Endometrial microvascular endothelial cells (primary cell): ENCODE measurements around the gene RNH1. TPM values are rescaled to one million over a fixed set of nuclear protein-coding genes. Genes with fewer than 3 reads are reported as not detected.
"Not testable (repeated sequence)": the region's sequence is repeated elsewhere in the genome, so short reads cannot be mapped to it uniquely, and the experiment has no call there.

Experiments
- in situ Hi-C: cut with HindIII; loops from 2 replicates; pipeline ENCODE4 v1.10.0; 2017; ENCODE audit warnings: low sequenced_read_pairs, low pct_unique_long_range_greater_than_20kb; ENCODE audit errors: inconsistent ontology term
- total RNA-seq: library from RNA; depleted of rRNA; stranded (reverse); fragments of >200 nt; gene quantifications from one replicate; pipeline ENCODE4 v1.2.3, GENCODE V29; 2015; ENCODE audit errors: inconsistent ontology term

RNH1 gene
- total RNA-seq, 1 donor from 2014 or later = 278 TPM

DNA sequence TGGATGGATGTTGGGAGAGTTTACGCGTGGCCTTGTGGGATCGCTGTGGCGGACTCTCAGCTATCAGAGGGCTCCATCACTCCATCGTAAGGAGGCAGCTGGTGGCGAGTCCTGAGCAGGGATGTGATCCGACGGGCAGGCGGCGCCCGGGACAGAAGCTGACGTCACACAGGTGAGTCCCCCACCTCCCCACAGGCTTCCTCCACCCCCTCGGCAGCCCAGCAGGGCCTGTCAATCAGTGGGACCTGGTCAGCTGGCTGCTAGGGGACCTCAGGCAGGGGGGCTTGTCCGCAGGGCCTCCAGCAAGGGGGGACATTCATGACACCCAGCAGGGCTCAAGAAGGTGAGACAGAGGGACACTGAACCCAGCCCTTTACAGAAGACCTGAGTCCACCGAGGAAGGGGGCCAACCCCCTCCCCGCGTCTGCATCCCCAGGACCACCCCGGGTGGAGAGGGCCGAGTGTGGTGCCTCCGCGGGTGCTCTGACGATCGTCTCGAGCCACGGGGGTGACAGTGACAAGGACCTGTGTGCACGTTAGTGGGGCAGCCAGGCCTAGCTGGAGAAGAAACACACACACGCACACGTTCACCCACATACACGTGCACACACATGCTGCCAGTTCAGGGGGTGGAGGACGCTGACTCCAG is 21.2 kb upstream of the RNH1 start:
- in situ Hi-C loops = no loop called here

DNA sequence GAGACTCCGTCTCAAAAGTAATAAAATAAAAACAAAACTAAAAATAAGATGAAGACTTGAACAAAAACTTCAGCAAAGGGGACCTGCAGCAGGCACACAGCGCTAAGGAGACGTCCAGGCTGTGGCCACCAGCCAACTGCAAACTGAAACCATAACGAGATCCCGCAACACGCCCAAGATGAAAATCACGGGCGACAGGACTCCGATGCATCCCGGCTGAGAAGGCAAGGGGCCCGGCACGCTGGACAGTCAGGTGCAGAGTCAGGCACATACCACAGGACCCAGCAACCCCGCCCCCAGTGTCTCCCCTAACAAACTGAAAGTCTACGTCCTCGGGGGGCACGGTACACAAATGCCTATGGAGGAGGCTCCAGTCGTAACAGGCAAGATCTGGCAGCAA is 19.1 kb upstream of the RNH1 start:
- in situ Hi-C loops = no loop called here

DNA sequence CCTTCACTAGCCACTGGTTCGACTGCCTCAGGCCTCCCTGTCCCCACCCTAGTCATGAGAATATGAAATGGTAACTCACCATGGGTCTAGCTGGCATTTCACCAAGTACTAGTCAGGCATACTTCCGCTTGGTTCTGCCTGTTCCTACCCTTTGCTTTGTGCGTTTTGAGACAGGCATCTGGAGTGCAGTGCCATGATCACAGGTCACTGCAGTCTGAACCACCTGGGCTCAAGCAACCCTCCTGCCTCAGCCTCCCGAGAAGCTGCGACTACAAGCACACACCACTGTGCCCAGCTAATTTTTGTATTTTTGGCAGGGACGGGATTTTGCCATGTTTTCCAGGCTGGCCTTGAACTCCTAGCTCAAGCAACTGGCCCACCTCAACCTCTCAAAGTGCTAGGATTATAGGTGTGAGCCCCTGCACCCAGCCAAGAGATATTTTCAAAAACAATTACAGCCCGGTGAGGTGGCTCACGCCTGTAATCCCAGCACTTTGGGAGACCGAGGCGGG is 14.2 kb upstream of the RNH1 start:
- in situ Hi-C loops = no loop called here

DNA sequence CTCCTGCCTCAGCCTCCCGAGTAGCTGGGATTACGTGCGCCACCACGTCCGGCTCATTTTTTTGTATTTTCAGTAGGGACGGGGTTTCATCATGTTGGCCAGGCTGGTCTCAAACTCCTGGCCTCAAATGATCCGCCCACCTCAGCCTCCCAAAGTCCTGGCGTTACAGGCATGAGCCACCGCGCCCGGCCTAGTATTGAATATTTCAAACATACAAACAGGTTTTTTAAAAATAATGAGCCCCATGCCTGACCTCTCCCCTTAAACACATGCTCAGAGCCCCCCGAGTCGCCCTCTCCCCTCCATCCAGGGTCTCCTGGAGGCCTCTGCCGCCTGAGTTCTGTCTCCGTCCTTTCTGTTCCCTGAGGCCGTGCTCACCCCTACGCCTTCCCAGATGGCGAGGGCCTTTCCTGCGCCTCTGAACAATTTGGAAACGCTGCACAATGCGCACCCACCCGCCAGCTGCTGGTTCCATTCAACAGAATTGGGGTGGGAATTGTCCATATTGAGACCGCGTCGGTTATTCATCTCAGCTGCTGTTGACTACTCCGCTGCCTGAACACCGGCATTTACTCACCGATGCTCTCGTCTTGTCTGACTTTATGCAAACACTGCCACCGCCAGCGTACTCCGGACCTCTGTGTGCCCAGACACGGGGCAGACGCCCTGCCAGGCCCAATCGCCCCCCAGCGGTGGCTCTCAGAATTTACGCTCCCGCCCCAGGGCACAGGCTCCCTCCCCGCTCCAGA is 13.6 kb upstream of the RNH1 start:
- in situ Hi-C loops = no loop called here

DNA sequence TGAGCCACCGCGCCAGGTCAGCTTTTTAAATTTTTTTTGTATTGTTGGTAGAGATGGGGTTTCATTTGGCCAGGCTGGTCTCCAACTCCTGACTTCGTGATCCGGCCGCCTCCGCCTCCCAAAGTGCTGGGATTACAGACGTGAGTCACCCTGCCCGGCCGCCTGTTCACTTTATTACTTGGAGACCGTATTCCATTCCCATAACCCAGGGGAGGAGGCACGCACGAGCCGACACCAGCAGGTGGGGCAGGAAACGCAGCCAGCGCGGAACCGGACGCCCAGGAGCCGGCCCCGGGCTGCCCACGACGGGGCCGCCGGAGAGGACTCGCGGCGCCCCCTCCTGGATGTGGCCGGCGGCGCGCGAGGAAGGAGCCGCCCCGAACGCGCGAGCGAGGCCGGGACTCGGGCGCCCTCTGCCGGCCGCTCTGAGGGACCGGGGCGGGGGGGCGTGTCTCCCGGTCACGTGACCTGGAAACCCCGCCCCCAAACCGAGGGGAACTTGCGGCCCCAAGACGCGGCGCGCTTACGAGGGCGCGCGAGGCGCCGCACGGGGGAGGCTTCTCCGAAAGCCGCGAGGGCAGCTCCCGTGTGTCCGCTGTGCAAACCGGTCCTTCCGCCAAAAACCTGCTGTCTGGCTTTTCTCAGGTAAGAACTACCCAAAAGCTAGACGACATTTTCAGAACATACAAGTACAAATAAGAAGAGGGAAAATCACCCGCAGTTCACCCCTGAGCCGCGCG is 11.6 kb upstream of the RNH1 start:
- in situ Hi-C loops = no loop called here

DNA sequence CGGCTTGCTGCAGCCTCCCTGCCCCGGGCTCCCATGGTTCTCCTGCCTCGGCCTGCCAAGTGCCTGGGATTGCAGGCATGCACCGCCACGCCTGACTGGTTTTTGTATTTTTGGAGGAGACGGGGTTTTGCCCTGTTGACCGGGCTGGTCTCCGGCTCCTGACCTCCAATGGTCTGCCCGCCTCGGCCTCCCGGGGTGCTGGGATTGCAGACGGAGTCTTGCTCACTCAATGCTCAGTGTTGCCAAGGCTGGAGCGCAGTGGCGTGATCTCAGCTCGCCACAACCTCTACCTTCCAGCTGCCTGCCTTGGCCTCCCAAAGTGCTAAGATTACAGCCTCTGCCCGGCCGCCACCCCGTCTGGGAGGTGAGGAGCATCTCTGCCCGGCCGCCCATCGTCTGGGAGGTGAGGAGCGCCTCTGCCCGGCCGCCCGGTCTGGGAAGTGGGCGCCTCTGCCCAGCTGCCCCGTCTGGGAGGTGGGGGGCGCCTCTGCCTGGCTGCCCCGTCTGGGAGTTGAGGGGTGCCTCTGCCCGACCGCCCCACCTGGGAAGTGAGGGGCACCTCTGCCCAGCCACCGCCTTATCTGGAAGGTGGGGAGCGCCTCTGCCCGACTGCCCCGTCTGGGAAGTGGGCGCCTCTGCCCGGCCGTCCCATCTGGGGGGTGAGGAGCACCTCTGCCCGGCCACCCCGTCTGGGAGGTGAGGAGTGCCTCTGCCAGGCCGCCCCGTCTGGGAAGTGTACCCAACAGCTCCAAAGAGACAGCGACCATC is 10.1 kb upstream of the RNH1 start:
- in situ Hi-C loops = not testable (repeated sequence)

DNA sequence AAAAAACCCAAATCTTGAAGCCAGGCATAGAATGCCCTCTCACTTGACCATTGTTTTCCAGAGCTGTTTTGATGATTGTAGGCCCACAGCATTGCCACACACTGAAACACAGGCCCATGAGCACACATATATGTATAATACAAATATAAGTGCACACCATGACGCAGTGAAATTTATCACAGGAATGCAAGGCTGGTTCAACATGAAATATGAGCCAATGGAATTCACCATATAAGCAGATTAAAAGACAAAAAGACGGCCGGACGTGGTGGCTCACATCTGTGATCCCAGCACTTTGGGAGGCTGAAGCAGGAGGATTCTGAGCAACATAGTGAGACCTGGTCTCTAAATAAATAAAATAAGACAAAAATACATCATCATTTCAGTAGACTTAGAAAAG is 9.4 kb upstream of the RNH1 start:
- in situ Hi-C loops = no loop called here

DNA sequence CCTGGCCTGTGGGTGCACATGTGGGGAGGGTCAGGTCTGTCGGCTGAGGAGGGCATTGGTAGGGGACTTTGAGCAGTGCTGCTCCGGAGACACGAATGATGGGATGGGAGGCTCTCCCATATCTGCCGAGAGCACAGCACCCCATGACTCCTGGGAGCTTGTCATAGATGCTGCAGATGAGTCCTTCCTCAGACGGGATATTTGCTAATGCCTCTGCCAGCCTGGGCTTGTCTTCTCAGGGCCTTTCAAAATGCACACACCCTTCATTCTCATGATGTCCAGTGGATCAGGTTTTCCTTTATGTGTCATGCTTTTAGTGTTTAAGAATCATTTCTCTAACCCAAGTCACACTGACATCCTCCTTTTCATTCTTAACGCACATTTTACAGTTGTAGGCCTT is 8.1 kb upstream of the RNH1 start:
- in situ Hi-C loops = no loop called here

DNA sequence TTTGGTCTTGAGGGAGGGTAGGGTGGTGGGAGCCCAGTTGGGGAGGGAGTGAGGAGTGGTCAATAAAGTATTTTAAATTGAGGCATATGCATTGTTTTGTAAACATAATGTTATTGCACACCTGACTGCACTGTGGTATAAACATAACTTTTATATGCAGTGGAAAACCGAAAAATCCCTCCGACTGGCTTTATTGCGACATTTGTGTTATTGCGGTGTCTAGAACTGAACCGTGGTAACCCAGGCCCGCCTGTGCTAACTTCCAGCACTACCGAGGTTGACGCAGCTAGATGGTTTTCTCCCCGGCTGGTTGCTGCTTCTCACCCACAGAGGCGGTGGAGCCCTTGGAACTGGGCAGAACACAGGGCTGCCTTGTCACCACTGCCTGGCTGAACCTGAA is 7.6 kb upstream of the RNH1 start:
- in situ Hi-C loops = no loop called here

DNA sequence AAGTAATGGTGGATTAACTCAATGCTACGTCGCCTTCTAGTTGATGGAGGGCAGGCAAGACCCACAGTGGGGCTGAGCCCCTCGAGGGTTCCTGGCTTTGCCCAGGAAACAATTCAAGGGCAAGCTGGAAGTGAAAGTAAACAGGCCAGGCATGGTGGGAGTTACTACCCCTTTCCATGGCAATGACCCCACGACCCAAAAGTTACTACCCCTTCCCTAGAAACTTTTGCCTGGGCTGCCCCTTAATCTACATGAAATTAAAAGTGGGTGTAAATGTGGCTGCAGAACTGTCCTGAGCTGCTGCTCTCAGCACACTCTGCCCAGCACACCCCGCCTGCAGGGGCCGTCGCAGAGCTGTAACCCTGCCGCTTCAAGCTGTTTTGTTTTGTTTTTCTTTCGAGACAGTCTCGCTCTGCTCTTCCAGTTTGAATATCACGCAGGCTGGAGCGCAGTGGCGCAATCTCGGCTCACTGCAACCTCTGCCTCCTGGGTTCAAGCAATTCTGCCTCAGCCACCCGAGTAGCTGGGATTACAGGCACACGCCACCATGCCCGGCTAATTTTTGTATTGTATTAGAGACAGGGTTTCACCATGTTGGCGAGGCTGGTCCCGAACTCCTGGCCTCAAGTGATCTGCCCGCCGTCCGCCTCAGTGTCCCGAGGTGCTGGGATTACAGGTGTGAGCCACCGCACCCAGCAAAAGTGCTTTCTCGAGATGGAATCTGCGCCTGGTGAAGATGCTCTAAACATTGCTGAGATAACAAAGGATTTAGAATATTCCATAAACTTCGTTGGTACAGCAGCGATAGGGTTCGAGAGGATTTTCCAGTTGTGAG is 5.9 kb upstream of the RNH1 start:
- in situ Hi-C loops = no loop called here

DNA sequence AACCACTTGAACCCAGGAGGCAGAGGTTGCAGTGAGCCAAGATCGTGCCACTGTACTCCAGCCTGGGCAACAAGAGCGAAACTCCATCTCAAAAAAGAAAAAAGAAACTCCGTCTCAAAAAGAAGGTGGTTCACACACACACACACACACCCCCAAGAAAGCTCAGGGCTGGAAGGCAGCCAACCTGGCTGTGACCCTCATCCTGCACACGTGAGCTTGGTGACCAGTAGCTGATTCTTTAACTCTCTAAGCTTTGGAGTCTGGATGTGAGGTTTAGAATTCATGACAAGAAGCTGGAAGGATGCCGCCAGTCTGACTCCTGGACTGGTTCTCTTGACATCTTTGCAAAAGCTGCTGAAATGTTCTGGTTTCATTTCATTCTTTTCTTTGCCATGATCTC is 1.9 kb upstream of the RNH1 start:
- in situ Hi-C loops = no loop called here

DNA sequence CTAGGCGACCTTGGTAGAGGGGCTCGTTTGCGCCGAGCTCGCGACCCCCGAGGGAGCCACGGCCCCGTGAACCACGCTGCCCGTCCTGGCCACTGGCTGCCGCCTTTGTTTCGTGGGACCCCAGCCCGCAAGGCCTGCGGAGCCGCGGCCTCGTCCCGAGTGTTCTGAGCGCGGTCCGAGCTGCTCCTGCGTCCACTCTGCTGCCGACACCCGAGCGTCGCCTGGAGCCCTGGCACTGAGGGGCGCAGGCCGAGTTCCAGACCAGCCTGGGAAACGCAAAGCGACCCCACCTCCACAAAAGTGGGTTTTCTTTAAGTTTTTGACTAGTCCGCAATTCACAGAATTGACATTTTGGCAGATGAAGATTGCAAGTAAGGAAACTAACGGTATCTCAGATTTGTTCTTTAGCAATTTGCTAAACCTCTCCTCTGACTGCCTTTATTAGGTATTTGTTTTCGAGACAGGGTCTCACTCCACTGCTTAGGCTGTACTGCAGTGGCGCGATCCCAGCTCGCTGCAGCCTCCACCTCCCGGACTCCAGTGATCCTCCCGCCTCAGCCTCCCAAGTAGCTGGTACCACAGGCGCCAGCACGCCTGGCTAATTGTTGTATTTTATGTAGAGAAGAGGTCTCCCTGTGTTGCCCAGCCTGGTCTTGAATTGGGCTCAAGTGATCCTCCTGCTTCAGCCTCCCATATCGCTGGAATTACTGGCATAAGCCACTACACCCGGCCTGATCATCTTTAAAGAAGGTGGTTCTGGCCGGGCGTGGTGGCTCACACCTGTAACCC is 879 bp upstream of the RNH1 start:
- in situ Hi-C loops = no loop called here

DNA sequence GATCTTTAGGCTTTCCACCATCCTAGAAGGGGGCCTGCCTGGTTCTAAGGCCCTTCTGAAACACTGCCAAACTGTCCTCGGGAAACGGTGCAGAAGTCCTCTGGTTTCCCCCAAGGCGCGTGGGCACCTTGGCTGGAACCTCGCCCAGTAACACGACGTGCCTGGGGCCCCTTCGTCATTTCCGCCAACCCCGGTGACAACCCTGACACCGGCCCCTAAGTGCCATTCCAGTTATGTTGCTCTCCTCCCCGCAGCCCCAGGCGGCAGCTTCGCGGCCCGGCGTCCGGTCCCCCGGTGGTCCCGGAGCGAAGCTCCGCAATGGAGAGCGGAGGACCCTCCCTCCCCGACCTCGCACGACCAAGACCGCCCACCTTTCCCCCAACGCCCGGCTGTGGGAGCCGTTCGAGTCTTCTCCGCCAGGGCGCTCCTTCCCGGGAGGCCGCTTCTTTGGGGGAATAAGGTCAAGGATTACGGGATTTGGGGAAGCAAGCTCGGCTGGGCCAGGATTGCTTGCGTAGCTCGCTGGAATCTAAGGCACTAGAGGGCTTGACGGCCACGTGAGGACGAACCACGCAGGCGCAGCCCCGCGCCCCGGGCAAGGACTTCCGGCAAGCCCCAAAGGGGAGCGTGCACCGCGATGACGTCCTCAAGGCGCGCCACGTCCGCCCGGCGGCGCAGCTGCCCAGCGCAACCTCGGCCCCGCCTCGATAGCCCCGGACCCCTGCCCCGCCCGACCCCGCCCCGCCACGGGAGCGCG is 626 bp downstream of the RNH1 start:
- in situ Hi-C loops = no loop called here

DNA sequence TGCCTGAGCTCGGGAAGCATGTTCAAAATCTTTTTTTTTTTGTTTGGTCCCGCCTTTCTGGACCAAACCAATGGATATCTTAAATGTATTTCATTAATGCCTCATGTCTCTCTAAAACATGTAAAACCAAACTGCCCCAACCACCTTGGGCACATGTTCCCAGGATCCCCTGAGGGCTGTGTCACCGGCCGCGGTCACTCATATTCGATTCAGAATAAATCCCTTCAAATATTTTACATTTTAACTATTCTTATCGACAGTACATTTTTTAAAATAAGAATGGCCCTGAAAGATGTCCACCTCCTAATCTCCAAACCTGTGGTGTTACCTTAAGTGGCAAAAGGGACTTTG is 2.1 kb downstream of the RNH1 start:
- in situ Hi-C loops = no loop called here

DNA sequence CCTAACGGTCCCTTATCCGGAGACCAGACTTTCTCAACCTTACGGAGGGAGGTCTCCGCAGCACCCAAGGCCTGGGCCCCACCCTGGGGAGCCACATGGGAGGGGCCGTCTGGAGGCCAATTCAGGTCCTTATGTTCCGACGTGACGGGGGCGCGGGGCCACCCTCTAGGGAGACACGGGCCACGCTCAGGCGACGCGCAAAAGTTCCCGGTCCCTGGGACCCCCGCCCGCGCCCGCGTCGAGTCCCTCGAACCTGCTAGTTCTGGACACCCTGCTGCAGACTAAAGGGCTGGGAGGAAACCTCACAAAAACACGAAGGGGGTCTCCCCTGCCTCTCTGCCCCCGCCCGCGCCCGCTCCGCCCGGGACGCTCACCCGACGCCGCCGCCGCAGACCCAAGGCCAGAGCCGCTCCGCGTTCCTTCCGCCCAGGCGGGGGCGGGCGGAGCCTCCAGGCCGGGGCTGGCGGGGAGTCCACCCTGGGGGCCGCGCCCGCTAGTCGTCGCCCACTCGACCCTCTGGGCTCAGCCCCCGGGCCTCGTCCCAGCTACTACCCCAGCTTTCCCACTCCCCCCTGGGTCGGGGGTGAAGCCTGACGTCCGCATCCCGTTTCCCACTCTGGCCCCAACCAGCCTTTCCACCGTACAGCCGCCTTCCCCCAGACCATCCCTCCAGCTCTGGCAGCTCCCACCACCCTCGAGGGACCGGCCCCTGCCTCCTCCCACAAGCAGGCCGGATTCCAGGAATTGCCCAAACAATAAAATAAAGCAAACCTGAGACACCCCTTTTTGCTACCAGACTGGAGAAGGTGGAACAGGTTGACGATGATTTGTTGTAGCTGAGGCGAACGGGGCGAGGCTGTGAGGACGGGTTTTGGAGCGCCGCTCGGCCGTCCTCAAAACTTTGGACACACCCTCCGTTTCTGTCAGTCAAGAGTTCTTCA is 2.7 kb downstream of the RNH1 start:
- in situ Hi-C loops = no loop called here
